ENCODE results near the gene PADI1.

The PADI1 gene

DNA sequence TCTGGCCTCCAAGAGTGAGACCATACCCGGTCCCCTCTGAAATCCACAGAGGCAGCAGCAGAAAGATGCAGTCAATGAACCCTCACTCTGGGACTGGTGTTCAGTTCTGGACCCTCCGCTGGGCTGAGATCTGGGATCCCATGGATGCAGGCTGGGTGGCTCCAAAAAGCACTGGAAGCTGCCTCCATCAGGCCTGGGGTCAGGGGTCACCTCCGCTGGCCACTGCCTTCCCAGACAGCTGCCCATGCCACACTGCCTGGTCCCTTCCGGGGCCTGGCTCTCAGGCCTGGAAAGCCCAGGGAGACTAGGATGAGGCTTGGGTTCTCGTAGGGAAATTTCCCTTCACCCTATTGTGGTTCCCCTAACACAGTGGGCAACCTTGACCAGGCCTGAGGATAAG, 81.7 kb downstream of the PADI1 start:
- no peak for TF ChIP-seq CTCF (conservative IDR thresholded peaks at IDR 0.05; ENCODE audit: low read depth, low read length)
- no peak overlapping the region for H3K4me3 ChIP-seq (ENCODE audit: low read depth, low read length)
- DNase-seq (ENCODE audit: low read depth) = no peak

GRCh38 chr1:17287130-17287776, 82.3 kb downstream of the PADI1 start:
- no peak overlapping the region for H3K4me3 ChIP-seq (ENCODE audit: low read depth, low read length)
- peak; percentile 75 for DNase-seq (ENCODE audit: low read depth)
- no peak for TF ChIP-seq CTCF (conservative IDR thresholded peaks at IDR 0.05; ENCODE audit: low read depth, low read length)

DNA sequence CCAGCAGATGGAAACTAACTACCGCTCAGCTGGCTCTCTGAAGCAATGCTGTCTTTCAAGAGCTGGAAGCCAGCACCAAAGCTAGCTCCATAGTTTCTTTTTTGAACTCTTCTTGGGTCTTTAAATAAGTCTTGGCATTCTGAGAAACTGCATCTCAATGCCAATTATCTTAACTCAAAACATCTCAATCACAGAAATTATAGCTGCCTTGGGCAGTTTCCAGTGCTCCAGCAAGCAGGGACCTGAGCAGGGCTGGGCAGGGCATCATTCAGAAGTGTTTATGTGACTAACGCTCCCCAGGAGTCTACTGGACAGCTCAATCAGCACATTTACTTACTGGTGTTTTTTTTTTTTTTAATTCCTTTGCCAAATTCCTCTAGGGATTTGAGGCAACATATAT, 84.8 kb downstream of the PADI1 start:
- peak; percentile 58 for DNase-seq (ENCODE audit: low read depth)
- no peak overlapping the region for H3K4me3 ChIP-seq (ENCODE audit: low read depth, low read length)
- peak; percentile 4 for TF ChIP-seq CTCF (conservative IDR thresholded peaks at IDR 0.05; ENCODE audit: low read depth, low read length)

DNA sequence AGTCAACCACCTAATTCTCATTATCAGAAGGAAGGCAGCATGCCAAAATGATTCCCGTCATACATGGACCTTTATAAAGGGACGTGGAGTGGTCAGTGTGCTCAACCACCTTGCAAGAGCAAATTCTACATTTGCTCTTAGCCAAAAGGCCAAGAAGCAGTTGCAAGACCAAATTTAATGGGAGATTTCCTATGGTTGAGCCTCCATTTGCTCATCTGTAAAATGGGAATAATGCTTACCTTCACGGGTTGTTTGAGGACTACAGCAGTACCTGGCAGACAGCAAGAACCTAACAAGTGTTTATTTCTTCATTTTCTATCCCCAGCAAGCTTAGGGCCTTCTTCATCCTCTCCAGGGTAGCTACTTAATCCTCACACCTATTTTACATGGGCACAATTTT, 85.6 kb downstream of the PADI1 start:
- H3K4me3 ChIP-seq (ENCODE audit: low read depth, low read length) = no peak overlapping the region
- no peak for TF ChIP-seq CTCF (conservative IDR thresholded peaks at IDR 0.05; ENCODE audit: low read depth, low read length)
- DNase-seq (ENCODE audit: low read depth) = no peak

- TF ChIP-seq CTCF (conservative IDR thresholded peaks at IDR 0.05; ENCODE audit: low read depth, low read length) = no peak
- no peak overlapping the region for H3K4me3 ChIP-seq (ENCODE audit: low read depth, low read length)
- no peak for DNase-seq (ENCODE audit: low read depth)
Observed at GRCh38 chr1:17292299-17293160, 87.6 kb downstream of the PADI1 start.

GRCh38 chr1:17293681-17294425, 88.9 kb downstream of the PADI1 start:
- H3K4me3 ChIP-seq (ENCODE audit: low read depth, low read length) = no peak overlapping the region
- no peak for DNase-seq (ENCODE audit: low read depth)
- no peak for TF ChIP-seq CTCF (conservative IDR thresholded peaks at IDR 0.05; ENCODE audit: low read depth, low read length)

Measured in choroid plexus epithelial cell (primary cell).